Measurements from ENCODE around the gene ROCK2. TPM values are rescaled to one million over a fixed set of nuclear protein-coding genes. Genes with fewer than 3 reads are reported as not detected.
A peak's percentile ranks its signal among the peaks of the same experiment; 100 is the strongest.

The ROCK2 gene
- total and polyA plus RNA-seq, 7 donors: 15.2 to 74.8 (median 43.5) TPM

GRCh38 chr2:11296401-11296800 lies 48.0 kb downstream of the ROCK2 start:
- H3K9me3 ChIP-seq: no peaks in the 10 kb centered on the region
- no peak overlapping the region for H3K4me3 ChIP-seq
- intact Hi-C loops (cut with DNase I): no loop called here
- TF ChIP-seq CTCF (IDR thresholded peaks at IDR 0.05): no peak
- TF ChIP-seq POLR2A (IDR thresholded peaks at IDR 0.05): no peak
- no peak for TF ChIP-seq POLR2AphosphoS5 (IDR thresholded peaks at IDR 0.05)
- no peak for TF ChIP-seq EP300 (IDR thresholded peaks at IDR 0.05)
- H3K36me3 ChIP-seq: no peaks in the 10 kb centered on the region
- no peak for DNase-seq
- no peaks in the 10 kb centered on the region for H3K27me3 ChIP-seq
- H3K27ac ChIP-seq: no peak overlapping the region
- peaks cover 0 to 47% (median 10%) of the 10 kb centered on the region in 4 donors for H3K4me1 ChIP-seq
- 87 to 88% methylated on average over 2 of the region's 2 CpGs for WGBS, 2 donors

GRCh38 chr2:11292464-11293255 lies 51.8 kb downstream of the ROCK2 start:
- Histone ChIP-seq H3K36me3 (no peaks in the 10 kb centered on the region), H3K27me3 (no peaks in the 10 kb centered on the region), H3K27ac (peak overlapping the region in 1 of 4 donors; percentile 22), H3K4me3 (no peak overlapping the region), H3K9me3 (no peaks in the 10 kb centered on the region), H3K4me1 (peaks cover 0 to 46% (median 15%) of the 10 kb centered on the region in 4 donors)
- WGBS, 2 donors: 77 to 82% methylated on average over 3 of the region's 3 CpGs
- DNase-seq: no peak
- intact Hi-C loops (cut with DNase I): no loop called here
- TF ChIP-seq EP300 (IDR thresholded peaks at IDR 0.05) (no peak), CTCF (IDR thresholded peaks at IDR 0.05) (no peak), POLR2AphosphoS5 (IDR thresholded peaks at IDR 0.05) (no peak), POLR2A (IDR thresholded peaks at IDR 0.05) (no peak)

GRCh38 chr2:11290713-11291112 lies 53.7 kb downstream of the ROCK2 start:
- TF ChIP-seq EP300 (IDR thresholded peaks at IDR 0.05) (no peak), POLR2A (IDR thresholded peaks at IDR 0.05) (no peak), POLR2AphosphoS5 (IDR thresholded peaks at IDR 0.05) (no peak), CTCF (IDR thresholded peaks at IDR 0.05) (no peak)
- DNase-seq: no peak
- Histone ChIP-seq H3K9me3 (no peaks in the 10 kb centered on the region), H3K4me1 (peaks cover 0 to 29% (median 18%) of the 10 kb centered on the region in 4 donors), H3K36me3 (no peaks in the 10 kb centered on the region), H3K27me3 (no peaks in the 10 kb centered on the region), H3K4me3 (no peak overlapping the region), H3K27ac (no peak overlapping the region)
- 93 to 95% methylated on average over 4 of the region's 4 CpGs for WGBS, 2 donors
- intact Hi-C loops (cut with DNase I): no loop called here

GRCh38 chr2:11290211-11290610 lies 54.2 kb downstream of the ROCK2 start:
- H3K4me1 ChIP-seq: peaks cover 0 to 29% (median 18%) of the 10 kb centered on the region in 4 donors

More at GRCh38 chr2:11290211-11290610, 54.2 kb downstream of the ROCK2 start:
- intact Hi-C loops (cut with DNase I): no loop called here
- no peaks in the 10 kb centered on the region for H3K9me3 ChIP-seq
- TF ChIP-seq CTCF (IDR thresholded peaks at IDR 0.05) (no peak), EP300 (IDR thresholded peaks at IDR 0.05) (no peak), POLR2A (IDR thresholded peaks at IDR 0.05) (no peak), POLR2AphosphoS5 (IDR thresholded peaks at IDR 0.05) (no peak)
- WGBS, 2 donors: 75 to 85% methylated on average over 3 of the region's 3 CpGs
- DNase-seq: no peak
- no peak overlapping the region for H3K27ac ChIP-seq
- no peak overlapping the region for H3K4me3 ChIP-seq
- H3K36me3 ChIP-seq: peaks cover 0 to 1% (median 0%) of the 10 kb centered on the region in 4 donors
- no peaks in the 10 kb centered on the region for H3K27me3 ChIP-seq

Measured in sigmoid colon (tissue), 7 donors.